Fibroblast of mammary gland (primary cell): ENCODE measurements around the gene PTPMT1.
"Not testable (repeated sequence)": the region's sequence is repeated elsewhere in the genome, so short reads cannot be mapped to it uniquely, and the experiment has no call there.

ENCODE experiments used
- DNase-seq: peaks from one replicate; pipeline ENCODE4 v3.0.0-alpha.2; 2010; ENCODE audit warnings: low read depth
- H3K4me3 ChIP-seq: 2 replicates; pipeline ENCODE4 v1.5.1; 2011; ENCODE audit warnings: low read depth, mild to moderate bottlenecking, low read length, moderate library complexity; ENCODE audit not compliant: control insufficient read depth
- TF ChIP-seq, protein P1 (sequence below): conservative IDR thresholded peaks from 2 replicates; pipeline ENCODE4 v1.5.1; 2011; ENCODE audit warnings: low read depth, low read length, inconsistent platforms; ENCODE audit not compliant: control insufficient read depth, insufficient read depth

PTPMT1 gene

DNA sequence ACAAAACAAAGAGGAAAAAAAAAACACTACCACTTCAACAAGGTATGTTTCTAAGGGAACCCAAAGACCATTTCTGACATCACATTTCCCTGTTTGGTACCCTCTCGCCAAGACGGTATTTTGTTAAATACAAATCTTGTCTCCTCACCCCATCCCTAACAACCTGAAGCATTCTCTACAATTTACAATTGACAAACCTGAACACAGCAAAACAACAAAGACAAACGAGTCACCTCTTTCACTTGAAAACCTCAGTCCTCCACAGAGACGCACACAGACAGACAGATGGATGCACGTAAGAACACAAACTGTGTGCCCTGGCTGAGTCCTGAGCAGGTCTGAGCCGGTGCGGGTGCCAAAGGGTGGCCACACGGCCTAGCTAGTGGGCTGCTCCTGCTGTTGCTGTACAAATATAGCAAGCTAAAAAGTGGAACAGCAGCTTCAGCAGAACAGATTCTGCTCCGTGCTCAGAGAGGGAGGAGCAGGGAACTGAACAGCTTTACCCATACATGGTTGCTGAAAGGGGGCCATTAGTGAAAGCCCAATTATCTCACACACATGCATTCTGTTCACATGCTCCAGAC lies 41.0 kb upstream of the PTPMT1 start:
- no peak overlapping the region for H3K4me3 ChIP-seq
- TF ChIP-seq, protein P1, sequence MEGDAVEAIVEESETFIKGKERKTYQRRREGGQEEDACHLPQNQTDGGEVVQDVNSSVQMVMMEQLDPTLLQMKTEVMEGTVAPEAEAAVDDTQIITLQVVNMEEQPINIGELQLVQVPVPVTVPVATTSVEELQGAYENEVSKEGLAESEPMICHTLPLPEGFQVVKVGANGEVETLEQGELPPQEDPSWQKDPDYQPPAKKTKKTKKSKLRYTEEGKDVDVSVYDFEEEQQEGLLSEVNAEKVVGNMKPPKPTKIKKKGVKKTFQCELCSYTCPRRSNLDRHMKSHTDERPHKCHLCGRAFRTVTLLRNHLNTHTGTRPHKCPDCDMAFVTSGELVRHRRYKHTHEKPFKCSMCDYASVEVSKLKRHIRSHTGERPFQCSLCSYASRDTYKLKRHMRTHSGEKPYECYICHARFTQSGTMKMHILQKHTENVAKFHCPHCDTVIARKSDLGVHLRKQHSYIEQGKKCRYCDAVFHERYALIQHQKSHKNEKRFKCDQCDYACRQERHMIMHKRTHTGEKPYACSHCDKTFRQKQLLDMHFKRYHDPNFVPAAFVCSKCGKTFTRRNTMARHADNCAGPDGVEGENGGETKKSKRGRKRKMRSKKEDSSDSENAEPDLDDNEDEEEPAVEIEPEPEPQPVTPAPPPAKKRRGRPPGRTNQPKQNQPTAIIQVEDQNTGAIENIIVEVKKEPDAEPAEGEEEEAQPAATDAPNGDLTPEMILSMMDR: no peak
- peak; percentile 34 for DNase-seq

DNA sequence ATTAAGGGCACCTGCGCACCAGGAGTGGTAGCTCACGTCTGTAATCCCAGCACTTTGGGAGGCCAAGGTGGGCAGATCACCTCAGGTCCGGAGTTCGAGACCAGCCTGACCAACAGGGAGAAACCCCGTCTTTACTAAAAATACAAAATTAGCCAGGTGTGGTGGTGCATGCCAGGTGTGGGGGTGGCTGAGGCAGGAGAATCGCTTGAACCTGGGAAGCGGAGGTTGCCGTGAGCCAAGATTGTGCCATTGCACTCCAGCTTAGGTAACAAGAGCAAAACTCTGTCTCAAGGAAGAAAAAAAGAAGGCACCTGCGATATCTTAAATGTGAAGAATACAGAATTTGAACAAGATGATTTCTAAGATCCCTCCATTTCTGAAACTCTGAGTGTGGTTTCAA lies 39.4 kb upstream of the PTPMT1 start:
- not testable (repeated sequence) for H3K4me3 ChIP-seq, DNase-seq

DNA sequence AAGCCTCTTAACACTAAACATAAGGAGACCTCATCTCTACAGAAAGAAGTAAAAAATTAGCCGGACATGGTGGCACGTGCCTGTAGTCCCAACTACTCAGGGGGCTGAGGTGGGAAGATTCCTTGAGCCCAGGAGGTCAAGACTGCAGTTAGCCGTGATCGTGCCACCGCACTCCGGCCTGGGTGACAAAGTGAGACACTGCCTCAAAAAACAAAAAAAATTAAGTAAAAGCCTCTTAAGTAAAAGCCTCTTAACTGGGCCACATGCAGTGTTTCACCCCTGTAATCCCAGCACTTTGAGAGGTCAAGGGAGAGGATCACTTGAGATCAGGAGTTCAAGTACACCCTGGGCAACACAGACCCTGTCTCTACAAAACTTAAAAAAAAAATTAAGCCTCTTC lies 38.2 kb upstream of the PTPMT1 start:
- no peak overlapping the region for H3K4me3 ChIP-seq
- TF ChIP-seq, protein P1: no peak
- DNase-seq: no peak

DNA sequence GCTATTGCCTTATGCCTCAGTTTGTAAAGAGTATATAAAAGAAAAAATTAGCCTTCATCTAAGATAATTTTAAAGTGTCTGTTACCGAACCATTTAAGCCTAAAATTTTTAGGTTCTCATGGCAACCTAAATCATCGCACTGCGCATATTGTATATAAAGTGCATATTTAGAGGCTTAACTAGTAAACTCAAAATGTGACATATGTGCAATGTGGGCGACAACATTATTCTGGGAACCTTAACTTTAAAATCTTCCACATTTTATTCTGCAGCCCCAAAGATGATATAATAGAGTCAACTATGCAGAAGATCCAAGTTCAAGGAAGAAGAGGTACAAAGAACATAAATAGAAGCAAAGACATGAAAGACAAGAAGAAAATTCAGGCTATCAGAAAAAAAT lies 35.4 kb upstream of the PTPMT1 start:
- H3K4me3 ChIP-seq: no peak overlapping the region
- TF ChIP-seq, protein P1: no peak
- DNase-seq: no peak

DNA sequence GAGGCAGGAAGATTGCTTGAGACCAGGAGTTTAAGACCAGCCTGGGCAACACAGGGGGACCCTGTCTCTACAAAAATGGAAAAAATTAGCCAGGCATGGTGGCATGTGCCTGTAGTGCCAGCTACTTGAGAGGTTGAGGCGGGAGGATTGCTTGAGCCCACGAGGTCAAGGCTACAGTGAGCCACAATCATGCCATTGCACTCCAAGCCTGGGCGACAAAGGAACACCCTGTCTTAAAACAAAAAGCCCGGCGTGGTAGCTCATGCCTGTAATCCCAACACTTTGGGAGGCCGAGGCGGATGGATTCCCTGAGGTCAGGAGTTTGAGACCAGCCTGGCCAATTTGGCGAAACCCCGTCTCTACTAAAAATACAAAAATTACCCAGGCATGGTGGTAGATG lies 34.7 kb upstream of the PTPMT1 start:
- DNase-seq: not testable (repeated sequence)

DNA sequence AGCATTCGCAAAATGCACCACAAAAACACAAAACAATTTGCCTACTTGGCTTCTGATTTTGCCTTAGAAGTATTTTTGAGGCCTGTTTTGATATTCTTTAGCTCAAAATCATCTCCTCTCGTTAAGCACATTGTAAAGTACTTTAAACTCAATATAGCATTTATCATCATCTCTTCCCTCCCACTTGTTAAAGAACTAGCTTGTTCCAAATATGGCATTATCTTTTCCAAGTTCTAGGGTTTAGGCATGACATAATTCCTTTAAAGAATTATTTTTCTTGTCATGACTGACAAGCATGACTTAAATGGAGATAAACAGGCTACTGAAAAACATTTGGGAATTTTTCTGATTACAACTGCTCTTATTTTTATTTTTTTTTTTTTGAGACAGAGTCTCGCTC lies 33.7 kb upstream of the PTPMT1 start:
- DNase-seq: no peak
- TF ChIP-seq, protein P1: no peak

More for the DNA sequence above, 34.7 kb upstream of the PTPMT1 start:
- not testable (repeated sequence) for H3K4me3 ChIP-seq

DNA sequence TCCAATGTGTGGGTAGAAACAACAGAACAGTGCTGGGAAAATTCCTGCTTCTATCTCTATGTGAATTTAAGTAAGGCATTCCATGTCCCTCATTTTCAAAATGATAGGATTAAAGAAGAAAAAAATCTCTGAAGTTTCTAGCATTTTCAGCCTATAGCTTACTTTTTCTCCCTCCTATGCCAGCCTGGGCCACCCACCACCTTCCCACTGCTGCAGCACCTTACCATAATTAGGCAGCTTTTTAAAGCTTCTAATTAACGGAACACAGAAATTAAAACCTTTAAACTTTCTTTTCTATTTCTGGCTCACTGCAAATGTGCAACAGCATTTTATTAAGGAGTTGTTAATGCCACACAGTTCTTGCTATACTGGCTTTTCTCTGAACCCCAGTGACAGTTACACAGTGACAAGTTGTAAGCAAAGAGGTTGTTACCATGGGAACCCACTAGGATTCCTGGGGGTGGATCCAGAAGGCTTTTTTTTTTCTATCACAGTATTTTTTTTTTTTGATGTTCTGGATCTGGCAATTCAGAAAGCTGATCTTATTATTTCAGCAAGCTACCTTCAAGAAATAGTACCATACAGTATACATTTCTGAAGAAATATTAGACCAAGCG lies 32.7 kb upstream of the PTPMT1 start:
- H3K4me3 ChIP-seq: no peak overlapping the region
- TF ChIP-seq, protein P1: no peak
- no peak for DNase-seq

More for the DNA sequence above, 33.7 kb upstream of the PTPMT1 start:
- no peak overlapping the region for H3K4me3 ChIP-seq

DNA sequence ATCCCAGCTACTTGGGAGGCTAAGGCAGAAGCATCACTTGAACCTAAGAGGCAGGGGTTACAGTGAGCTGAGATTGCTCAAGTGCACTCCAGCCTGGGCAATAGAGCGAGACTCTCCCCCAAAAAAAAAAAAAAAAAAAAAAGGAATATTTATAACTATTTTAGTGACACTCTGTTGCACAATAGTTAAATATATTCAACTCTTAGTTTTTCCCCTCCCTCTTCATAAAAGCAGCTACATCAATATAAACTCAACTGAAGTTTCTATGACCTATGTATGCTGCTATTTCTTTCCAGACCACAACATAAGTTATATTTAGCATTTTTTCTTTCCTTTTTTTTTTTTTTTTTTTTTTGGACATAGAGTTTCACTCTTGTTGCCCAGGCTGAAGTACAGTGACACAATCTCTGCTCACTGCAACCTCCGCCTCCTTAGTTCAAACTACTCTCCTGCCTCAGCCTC lies 31.7 kb upstream of the PTPMT1 start:
- TF ChIP-seq, protein P1: no peak
- peak; percentile 81 for DNase-seq
- no peak overlapping the region for H3K4me3 ChIP-seq
